ENCODE measurements around the gene ZNF135.

Gene ZNF135

DNA sequence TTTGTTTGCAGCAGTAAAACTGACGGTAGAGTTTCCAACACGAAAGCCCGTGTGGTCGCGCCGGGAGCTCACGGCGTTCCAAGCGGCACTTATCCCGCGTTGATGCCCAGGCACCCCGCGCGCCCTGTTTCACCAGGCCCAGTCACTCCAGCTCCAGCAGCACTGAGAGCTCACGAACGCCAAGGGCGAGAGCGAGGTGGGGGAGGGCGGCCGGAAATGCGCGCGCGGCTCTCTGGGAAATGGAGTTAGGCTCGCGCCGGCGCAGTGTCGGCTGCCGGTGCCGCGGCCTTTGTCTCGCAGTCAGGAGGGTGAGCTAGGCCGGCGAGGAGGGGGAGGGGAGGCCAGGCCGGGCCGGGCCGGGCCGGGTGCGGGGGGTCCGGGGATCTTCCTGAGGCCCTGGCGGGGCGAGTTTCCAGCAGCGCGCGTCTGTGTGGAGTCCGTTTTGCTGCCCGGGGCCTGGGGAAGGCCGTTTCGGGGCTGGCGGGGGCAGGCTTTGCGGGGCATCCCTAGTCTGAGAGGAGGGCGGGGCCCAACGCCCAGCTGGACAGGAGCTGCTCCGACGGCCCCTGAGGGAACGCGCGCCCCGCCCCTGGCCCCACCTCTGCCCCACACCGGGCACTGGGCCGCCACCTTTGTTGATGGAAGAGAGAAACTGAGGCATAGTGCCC lies at the start of gene ZNF135:
Gene ZNF135 (plus strand): TSS at position 280 of the 668 bp plus-strand sequence. CDS start 721 bp downstream, outside the sequence.
- peak; percentile 65 for DNase-seq

DNA sequence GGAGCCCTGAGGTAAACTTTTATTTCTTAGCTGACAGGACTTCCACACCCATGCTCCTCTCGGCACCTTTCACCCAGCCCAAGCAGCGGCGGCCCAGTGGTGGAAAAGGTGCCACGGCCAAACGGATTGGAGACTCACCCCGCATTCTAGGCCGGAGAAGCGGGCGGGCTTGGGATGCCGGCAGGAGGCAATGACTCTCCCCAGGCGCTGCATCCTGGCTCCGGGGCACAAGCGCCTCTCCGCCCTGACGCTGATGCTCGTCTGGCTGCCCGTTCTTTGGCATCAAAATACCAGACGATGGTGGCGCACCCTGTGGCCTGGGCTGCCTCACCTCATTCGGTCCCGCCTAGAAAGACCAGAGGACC lies 49.8 kb upstream of the ZNF135 start:
- no peak for DNase-seq

DNA sequence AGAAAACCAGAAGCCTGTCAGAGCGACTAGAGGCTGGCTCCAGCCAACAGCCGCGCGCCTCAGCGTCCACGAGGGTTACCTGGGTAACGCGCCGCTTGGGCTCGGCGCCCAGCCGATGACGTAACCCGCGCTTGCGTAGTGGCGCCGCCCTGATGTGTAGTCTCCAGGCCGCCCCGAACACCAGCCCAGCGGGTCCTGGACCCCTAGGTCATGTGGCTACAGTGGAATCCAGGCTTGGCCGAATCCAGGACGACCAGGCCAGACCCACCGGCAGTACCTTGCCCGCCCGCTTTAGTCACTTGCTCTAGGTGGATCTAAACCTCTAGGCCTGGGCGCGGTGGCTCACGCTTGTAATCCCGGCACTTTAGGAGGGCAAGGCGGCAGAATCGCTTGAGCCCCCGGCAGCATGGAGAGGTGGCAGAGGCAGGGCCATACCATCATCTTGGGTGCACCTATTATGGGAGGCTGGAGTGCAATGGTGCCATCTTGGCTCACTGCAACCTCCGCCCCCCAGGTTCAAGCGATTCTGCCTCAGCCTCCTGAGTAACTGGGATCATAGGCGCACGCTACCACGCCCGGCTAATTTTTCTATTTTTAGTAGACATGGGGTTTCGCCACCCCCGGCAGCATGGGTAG lies 49.3 kb upstream of the ZNF135 start:
- DNase-seq = peak; percentile 64

DNA sequence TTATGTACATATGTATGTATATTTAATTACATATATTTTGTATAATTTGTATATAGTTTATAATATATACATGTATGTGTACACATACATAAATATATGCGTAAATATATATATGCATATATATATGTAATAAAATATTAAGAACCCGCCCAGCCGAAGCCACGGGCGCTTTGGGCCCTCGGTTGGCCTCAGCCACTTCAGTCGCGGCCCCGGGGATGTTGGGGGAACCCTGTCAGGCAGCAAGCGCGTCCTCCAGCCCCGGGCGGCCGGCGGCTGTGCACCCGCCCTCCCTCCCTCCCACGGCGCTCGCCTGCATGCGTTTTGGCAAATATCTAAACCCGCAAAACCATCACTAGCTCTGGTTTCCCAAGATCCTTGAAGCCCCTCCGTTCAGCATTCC lies 48.6 kb upstream of the ZNF135 start:
- no peak for DNase-seq

DNA sequence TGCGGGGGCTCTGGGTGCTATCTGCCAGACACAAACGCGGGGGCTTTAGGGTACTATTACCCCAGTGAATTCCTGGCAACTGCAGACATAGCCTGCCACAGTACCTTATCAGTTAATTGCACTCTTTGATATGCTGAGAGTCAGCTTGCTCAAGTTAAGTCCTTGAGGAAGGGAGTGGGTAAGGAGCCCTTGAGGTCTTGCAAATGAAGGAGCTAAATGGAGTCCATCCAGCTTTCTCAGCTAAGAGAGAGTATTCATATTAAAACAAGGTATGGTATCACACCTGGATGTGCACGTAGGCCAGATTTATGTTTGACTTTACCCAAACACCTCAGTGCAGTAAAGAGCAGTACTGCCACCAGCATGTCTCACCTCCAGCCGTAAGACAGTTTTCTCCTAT lies 44.9 kb upstream of the ZNF135 start:
- no peak for DNase-seq

DNA sequence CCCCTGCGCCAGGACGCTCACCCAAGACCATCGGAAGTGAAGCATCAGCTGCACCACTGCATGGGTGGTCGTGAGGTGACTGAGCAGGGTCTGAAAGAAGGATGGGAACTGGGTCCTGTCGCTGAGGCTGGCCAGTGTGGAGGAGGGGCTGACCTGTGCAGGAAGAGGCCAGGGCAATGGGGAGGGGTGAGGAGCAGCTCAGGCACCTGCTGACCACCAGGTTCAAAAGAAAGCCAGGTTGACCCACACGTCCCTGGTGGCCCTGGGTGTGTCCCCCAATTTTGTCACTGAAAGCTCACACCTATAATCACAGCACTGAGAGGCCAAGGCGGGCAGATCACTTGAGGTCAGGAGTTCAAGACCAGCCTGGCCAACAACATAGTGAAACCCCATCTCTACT lies 39.0 kb upstream of the ZNF135 start:
- no peak for DNase-seq

DNA sequence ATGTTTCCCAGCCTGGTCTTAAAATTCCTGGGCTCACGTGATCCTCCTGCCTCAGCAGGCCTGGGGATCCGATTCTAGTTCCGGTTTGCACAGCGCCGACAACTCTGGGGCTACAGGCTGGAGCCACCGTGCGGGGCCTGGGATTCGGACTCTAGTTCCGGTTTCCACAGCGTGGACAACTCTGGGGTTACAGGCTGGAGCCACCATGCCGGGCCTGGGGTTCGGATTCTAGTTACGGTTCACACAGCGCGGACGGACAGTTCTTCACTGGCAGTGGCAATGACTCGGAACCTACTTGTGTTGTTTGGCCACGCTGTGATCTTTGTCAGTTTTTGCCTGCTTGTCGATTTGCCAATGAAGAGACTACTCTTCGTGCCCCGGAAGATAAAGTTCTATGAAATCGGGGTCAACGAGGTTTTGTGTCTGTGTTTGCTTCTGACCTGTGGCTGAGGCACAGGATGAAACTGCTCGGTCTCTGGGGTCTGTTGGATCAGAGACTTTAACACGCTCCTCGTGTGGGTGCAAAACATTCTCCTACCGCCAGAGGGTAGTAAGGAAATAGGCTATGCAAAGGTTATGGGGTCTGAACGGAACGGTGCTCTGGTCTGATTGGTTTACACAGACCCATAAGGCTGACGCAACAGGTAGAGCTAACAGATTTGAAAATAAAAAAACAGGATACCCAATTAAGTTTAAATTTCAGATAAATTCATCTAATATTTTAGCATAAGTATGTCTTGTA lies 37.4 kb upstream of the ZNF135 start:
- peak; percentile 60 for DNase-seq

DNA sequence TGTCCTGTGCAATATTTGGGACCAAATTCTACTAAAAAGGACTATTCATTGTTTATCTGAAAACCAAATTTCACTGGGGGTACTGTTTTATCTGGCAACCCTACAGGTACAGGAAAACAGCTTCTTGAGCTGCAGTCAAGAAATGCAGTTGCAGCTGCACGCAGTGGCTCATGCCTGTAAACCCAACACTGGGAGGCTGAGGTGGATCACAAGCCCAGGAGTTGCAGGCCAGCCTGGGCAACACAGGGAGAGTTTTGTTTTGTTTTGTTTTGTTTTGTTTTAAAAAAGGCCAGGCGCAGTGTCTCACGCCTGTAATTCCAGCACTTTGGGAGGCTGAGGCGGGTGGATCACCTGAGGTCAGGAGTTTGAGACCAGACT lies 36.8 kb upstream of the ZNF135 start:
- DNase-seq = no peak

DNA sequence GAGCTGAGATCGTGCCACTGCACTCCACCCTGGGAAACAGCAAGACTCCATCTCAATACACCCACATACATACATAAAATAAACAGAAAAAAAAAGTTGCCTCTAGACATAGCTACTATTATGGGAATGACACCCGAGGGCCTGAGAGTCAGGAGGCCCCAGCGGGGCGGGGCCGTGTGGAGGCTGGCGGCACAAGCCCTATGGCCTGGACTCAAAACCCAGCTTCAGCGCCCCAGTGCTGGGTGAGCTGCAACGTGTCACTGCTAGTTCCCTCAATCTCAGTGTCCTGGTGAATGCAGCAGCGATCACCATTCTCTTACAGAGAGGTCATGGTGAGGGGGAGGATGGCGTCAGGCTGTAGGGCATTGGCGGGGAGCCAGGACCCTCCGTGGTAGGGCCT lies 34.4 kb upstream of the ZNF135 start:
- DNase-seq = no peak

DNA sequence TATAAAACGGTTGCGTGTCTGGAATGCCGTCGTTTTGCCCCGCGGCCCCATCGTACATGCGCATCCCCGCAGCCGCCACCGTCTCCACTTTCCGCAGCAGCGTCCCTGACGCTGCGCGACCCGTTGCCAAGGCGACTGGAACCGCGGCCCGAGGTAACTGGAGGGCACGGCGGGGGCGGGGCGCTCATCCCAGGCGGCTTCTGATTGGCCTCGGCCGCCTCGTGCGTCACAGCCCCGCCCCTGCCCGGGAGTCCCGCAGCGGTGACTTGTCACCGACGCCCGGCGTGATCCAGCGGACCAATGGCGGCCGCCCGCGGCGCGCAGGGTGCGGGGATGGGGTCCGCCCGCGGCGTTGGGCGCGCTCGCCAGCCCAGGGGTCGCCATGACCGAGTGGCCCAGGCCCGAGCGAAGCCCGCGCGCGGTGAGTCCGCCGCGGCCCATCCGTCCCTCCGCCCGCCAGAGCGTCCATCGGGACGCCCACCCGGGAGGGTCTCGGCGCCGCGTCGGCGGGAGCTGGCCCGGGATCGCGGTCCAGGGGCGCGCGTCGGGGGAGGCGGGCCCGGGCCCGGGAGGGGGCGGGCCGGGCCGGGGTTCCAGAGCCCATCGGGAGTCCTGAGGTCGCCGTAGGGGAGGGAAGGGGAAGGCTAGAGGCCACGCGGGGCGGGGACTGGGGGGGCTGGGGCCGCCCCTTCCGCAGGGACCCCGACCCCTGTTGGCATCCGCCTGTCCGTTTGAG lies 25.2 kb upstream of the ZNF135 start, which contains the start of gene ZSCAN1:
Gene ZSCAN1 (plus strand): TSS at position 285 of the 736 bp plus-strand sequence. CDS start 3,812 bp downstream, outside the sequence.
- peak; percentile 51 for DNase-seq

DNA sequence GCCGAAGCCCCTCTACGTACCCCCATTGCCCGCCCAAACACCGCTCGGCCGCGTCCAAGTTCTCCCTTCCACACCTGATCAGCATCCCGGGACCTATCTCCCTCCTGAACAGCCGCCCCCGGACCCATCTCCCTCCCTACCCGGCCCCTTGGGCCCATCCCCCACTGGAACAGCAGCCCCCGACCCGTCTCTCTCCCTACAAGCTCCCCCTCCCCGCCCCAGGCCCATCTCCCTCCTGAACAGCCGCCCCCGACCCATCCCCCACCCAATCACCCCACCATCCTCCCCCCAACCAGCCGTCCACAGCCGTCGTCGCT lies 24.6 kb upstream of the ZNF135 start:
- no peak for DNase-seq

DNA sequence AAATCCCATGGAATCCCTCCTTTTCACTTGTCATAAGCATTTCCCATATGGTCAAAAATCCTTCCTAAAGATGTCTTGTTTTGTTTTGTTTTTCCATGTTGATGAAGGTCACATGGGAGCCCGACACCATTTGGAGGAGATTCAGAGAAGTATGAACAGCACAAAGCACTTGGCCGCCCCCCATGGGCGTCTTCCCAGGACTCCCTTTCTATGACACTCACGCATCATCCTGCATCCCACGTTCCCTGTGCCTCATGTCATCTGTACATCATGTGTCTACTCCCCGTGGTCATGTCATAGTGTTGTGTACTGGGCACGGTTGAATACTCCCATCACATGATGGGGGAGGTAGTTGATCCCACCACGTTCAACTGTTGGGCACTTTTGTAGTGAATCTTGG lies 23.2 kb upstream of the ZNF135 start:
- no peak for DNase-seq

DNA sequence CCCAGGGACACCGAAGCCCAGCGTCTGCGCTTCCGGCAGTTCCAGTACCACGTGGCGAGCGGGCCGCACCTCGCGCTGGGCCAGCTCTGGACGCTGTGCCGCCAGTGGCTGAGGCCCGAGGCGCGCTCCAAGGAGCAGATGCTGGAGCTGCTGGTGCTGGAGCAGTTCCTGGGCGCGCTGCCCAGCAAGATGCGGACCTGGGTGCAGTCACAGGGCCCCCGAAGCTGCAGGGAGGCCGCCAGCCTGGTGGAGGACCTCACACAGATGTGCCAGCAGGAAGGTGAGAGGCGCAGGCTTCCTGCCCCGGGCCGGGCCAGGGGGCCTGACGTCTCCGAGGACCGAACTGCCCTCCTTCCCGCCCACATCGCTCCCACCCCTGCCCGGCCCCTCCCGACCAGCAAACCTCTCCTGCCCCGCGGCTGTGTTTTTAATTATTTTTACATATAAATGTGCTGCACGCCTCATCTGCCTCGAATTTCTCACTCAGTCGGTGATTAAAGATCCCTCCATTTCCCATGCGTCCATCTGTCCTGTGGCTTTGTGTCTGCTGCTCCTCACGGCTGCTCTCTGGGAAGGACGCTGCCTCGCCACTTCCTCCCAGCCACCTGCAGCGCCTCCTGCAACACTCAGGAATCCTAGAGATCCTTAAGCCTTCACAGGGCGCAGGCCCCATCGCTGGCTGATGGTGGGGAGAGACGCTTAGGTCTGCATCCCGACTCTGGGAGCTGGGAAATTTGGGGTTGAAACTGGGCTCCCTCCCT lies 21.0 kb upstream of the ZNF135 start:
- no peak for DNase-seq

DNA sequence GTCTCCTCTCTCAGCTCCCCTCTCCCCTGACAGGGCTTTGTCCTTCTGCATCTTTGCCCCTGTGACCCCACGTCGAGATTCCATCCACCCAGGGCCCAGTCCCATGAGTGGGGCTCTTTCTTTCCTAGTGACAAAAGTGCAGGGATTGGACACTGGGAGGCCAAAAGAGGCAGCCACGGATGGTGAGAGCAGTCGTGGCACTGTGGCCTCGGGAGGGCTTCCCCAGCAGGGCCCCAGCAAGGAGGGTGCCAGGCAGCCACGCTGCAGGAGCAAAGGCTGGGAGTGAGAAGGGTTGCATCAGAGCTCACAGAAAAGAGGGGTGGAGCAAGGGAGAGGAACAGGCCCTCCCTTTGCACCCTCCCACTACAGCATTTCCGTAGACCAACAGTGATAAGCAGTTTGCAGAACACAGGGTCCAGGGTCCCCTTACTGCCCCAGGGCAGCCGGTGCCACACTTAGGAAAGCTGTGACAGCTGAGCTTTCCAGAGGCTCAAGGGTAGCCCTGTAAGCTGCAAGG lies 20.3 kb upstream of the ZNF135 start:
- no peak for DNase-seq

DNA sequence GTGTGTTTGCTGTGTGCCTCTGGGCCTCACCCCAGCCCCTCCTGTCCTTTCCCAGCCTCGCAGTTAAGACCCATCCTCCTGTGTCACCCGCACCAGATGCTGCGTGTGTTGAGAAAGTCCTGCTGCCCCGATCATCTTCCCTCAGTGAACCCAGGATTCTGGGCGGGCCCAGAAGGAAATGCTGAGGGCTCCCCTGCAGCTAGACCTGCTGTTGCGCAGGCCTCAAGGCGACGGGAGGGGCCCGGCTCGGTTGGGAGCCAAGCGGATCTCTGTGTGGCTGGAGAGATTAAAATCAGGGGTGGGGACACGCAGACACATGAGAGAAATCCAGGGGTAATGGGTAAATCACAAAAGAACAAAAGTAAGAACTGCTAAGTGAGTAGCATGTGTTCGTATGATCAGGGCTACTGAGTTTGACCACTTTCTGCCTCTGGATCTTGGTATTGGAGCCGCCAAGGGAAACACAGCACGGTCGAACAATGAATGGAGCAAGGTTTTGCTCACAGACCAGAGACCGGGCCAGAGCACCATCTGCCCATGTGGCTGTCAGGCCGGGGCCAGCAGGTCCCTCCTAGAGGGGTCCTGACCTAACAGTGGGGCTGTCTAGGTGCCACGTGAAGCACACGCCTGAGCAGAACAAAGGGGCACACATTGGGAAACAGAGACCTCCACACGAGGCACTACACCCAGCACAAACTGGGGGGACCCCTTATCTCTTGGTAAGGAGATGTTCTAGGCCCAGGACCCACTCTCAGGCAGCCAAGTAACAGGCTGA lies 18.1 kb upstream of the ZNF135 start:
- DNase-seq = no peak

DNA sequence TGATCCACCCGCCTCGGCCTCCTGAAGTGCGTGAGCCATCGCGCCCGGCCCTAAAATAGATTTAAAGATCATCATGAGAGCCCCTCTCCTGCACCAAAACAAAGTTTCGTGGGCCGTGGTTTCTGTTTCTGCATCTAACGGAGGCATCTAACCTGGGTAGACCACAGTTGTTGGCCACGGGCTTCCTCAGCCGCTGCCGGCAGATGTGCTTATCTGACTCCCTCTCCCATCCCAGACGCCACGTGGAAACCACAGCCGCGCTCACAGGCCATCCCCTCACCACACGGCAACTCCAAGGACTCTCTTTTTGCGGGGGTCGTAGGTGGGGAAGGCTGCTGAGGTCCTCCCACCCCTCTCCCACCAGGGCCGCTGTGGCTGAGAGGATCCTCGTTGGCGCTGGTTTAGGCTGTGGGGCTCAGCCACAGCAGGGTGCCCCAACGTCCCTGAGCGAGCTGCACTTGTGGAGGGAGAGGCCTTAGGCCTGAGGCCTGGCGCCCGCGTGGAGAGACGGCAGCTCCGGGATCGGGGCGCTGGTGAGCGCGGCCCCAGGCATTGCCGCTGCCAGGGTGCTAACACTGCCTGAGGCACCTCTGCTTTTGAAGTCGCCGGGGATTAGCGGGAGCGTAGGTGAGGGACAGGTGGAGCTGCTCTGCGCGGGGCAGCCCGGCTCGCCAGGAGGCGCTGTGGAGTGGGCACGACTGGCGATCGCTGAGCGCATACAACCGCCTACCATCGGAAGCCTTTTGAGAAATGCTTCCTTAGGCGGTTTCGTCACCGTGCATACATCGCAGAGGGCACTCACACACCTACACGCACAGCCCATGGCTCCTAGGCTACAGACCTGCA lies 16.4 kb upstream of the ZNF135 start:
- no peak for DNase-seq

DNA sequence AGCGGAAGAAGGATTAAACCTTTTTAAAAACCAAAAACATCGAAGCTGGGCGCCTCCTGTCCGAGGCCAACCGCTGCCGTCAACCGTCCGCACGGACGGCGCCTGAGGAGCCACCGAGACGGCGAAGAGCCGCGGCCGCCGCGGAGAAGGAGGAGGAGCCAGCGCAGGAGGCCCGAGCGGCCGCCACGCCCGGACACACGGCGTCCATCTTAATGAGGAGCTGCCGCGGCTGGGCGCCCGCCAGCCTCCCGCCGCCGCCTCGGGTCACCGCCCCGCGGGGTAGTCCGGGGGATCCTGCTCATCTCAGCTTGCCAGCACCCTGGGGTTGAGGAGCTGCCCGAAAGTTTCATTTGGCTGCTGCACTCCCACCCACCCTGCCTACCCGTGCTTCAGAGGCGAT lies 14.7 kb upstream of the ZNF135 start:
- no peak for DNase-seq

DNA sequence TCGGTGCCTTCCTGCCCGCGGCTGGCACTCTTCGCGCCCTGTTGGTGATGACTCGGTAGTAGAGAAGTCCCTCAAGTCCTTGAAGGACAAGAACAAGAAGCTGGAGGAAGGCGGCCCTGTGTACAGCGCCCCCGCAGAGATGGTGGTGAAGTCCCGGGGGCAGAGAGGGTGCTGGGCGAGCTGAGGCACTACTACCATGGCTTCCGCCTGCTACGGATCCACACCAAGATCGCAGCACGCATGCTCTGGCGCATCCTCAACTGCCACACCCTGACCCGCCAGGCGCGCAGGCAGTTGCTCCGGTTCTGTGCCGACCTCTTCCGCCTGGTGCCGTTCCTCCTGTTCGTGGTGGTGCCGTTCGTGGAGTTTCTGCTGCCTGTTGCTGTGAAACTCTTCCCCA lies 14.2 kb upstream of the ZNF135 start:
- no peak for DNase-seq

DNA sequence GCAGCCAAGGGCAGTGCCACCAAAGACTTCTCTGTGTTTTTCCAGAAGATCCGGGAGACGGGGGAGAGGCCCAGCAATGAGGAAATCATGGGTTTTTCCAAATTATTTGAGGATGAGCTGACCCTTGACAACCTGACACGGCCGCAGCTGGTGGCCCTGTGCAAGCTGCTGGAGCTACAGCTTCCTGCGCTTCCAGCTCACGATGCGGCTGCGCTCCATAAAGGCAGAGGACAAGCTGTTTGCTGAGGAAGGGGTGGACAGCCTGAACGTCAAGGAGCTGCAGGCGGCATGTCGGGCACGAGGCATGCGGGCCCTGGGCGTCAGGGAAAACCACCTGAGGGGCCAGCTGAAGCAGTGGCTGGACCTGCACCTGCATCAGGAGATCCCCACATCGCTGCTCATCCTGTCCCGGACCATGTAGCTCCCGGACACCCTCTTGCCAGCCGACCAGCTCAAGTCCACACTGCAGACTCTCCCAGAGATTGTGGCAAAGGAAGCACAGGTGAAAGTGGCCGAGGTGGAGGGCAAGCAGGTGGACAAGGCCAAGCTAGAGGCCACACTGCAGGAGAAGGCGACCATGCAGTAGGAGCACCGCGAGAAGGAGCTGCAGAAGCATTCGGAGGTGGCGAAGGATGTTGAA lies 13.6 kb upstream of the ZNF135 start:
- no peak for DNase-seq

DNA sequence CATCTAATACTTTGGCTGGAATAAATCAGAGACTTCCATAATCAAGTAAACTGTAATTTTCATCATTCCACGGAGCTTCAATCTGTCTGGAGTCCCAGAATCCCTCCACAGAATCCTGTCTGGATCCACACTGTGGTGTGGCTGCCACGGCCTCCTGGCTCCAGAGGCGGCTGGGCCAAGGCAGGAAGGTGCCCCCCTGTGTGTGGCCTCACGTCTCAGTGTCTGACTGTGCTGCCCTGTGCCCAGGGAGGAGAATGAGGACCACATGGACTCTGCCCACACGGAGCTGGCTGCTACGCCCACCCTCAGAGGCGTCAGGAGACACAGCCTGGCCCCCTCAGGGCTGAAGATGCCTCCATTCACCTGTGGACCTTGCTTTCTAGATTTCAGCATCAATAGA lies 12.2 kb upstream of the ZNF135 start:
- no peak for DNase-seq
